Hematopoietic multipotent progenitor cell treated with erythropoietin and hydrocortisone succinate and interleukin-3 and kit ligand, for 15 days (in vitro differentiated cells): ENCODE data around the gene PHYHD1.

Experiments
- DNase-seq: peaks from one replicate; pipeline ENCODE4 v3.0.0-alpha.2; 2015; ENCODE audit warnings: low spot score

Gene PHYHD1

GRCh38 chr9:128969491-128969890 is 48.7 kb downstream of the PHYHD1 start:
- no peak for DNase-seq

- no peak for DNase-seq
Observed at GRCh38 chr9:128972956-128973355, 52.2 kb downstream of the PHYHD1 start.

DNA sequence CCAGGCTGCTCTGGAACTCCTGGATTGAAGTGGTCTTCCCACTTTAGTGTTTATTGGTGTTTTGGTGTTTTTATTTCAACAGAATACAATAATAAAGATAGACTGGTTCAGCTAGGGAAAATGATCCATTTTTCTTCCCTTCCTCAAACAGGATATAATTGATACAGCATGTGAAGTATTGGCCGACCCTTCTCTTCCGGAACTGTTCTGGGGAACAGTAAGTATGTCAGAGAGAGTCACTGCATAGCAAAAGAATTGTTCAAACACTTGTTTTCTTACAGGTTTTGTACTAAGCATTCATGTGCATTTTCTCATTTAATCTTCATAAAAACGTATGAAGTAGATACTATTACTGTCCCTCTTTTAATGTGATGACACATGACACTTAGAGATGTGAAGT is 58.3 kb downstream of the PHYHD1 start:
- no peak for DNase-seq

DNA sequence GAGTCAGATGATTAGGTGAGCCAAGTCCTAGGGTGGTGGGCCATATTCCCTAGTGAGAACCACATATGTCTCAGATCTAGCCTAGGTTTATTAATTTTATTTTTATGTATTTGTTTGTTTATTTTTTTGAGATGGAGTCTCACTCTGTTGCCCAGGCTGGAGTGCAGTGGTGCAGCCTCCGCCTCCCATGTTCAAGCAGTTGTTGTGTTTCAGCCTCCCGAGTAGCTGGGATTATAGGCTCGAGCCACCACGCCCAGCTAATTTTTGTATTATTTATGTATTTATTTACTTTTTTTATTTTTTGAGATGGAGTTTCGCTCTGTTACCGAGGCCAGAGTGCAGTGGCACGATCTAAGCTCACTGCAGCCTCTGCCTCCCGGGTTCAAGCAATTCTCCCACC is 62.8 kb downstream of the PHYHD1 start:
- DNase-seq, result no peak

DNA sequence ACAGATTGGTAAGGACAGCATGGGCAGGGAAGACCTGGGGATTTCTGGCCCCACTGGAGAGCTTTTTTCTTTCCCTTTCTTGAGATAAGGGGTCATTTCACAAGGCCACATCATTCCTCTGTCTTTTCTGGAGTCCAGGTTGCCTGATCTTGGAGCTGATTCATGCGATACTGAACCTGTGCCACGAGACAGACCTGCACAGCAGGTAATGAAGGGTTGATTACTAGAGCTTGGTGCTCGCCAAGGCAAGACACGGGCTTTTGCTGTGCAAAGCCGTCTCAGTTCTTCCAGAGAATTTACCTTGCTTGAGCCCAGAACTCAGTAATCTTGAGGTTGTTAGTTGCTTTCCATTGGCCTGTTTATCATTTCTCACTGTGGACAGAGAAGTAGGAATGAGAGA is 65.9 kb downstream of the PHYHD1 start:
- DNase-seq, result no peak

GRCh38 chr9:128987805-128988204 is 67.0 kb downstream of the PHYHD1 start:
- DNase-seq, result no peak
